Stimulated activated CD8-positive, alpha-beta memory T cell treated with anti-CD3 and anti-CD28 coated beads, Interleukin-15, amount 100 ng/mL, for 24 hours (primary cell): ENCODE data around the gene CHERP.
A peak's percentile ranks its signal among the peaks of the same experiment; 100 is the strongest.
"Not testable (repeated sequence)": the region's sequence is repeated elsewhere in the genome, so short reads cannot be mapped to it uniquely, and the experiment has no call there.

Experiments
- DNase-seq: peaks from one replicate; pipeline ENCODE4 v3.0.0-alpha.2; 2020; ENCODE audit warnings: low read depth

Gene CHERP

DNA sequence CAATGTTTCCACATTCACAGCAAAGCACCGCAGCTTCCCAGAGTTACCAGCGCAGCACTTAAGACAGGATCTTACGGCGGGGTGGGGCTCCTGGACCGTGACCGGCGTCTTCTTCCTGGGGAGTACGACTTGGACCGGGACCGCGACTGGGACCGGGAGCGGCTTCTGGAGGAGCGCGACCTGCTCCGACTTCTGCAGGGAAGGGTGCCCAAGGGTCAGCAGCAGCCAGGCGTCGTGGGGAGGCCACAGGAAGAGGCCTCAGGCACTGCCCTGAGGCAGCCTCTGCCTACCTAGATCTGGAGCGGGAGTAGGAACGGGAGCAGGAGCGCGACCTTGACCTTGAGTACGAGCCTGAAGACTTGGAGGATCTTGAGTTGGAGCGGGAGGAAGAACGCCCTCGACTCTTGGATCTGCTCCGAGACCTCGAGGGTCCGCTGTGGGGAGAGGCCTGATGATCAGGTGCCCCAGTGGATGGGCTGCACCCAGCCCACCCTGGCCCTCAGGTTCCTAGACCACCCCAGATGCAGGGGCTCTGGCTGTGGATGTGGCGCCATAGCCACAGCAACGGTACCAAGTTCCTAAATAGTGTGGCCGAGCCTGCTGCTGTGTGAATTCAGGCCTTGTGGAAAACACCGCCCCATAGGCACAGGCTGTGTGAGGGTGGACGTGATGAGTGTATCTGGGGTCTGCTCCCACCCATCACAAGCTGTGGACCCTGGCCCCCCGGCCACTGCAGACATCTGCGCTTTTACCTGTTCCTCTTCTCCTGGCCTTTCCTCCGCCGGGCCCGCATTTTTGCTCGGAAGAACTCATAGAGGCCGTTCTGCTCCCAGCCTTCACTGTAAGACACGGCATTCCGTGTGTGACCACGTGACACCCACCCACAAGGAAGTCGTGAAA, 21.9 kb downstream of the CHERP start:
- no peak for DNase-seq

- no peak for DNase-seq
Measured at GRCh38 chr19:16519230-16519687, 23.0 kb downstream of the CHERP start.

DNA sequence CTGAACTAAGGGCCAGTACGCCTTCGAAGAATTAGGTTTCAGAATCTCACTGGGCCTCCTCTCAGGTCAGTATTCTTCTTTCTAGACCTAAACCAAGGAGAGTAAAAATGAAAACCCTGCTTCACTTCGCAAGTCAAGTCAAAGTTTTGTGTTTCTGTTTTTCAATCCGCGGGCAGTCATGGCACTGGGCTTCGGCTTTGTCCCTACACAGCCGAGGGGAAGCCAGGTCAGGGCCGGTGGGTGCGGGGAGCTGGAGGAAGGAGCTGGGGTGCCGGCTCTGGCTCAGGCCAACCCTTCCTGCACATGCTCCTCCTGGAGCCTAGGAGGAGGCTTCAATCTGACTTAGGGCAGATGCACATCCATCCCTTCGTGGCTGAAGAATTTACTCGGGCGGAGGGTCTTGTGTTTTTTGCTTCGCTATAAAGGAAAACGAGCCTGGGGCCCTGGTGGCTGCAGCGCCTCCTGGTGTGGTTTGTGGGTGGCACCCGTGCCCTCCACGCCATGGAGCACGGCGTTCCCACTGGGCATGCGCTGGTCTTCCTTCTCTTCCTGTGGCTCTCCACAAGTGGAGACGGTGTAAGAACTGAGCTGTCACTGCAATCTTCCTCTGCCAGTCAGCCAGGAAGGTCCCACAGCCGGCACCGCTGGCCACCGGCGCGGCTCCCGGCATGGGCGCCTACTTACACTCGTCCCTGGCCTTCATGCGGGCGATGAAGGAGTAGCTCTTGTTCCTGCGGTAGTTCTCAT, 23.6 kb downstream of the CHERP start:
- DNase-seq, result no peak

- DNase-seq, result no peak
Measured at GRCh38 chr19:16518061-16518460, 24.2 kb downstream of the CHERP start.

GRCh38 chr19:16516923-16517610, 25.2 kb downstream of the CHERP start:
- DNase-seq, result no peak

DNA sequence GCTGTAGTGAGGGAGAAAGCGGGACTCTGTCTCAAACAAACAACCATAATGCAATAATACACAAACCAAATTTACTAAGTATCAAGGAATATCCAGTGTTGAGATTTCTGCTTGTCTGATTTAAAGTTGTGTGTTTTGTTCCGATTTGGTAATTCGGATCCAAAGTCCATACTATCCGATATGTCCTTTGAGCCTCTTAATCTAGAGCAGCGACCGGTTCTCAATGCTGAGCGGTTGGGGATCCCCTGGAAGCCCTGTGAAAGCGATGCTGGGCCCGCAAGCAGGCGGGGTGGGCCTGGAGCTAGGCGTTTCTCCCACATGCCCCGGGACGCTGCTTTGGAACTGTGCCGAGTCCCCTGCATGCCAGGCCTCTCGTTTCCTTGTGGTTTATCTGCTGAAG, 25.9 kb downstream of the CHERP start:
- DNase-seq, result no peak

DNA sequence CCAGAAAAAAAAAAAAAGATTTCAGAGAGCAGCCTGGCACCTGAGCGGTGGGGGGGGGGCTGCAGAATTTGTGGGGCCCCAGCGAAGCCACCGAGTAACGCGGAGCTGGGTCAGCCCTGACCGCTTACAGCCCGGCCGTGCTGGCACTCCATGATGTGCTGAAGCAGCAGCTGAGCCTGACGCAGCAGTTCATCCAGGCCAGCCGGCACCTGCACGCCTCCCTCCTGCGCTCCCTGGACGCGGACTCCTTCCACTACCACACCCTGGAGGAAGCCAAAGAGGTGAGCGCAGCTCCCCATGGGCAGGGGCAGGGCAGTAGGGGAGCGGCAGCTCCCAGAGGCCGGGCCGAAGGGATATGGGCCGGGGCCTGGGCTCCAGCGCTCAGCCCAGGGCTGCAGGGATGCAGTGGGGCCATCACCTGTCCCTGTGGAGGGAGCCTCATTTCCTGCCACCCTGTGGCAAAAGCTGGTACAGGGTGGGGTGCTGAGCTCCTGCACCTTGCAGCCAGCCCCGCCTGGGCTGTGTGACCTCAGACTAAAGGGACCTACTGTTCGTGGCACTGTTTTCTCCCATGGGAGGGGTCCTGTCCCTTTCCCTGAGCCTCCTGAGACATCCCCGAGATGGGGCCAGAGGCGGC, 27.7 kb downstream of the CHERP start:
- DNase-seq, result no peak

GRCh38 chr19:16512611-16513010, 29.6 kb downstream of the CHERP start:
- not testable (repeated sequence) for DNase-seq

- DNase-seq, result no peak
Measured at GRCh38 chr19:16509141-16510061, 32.8 kb downstream of the CHERP start.

GRCh38 chr19:16508546-16508945, 33.7 kb downstream of the CHERP start:
- no peak for DNase-seq

GRCh38 chr19:16506961-16507360, 35.3 kb downstream of the CHERP start:
- no peak for DNase-seq

- not testable (repeated sequence) for DNase-seq
Measured at GRCh38 chr19:16506161-16506560, 36.1 kb downstream of the CHERP start.

DNA sequence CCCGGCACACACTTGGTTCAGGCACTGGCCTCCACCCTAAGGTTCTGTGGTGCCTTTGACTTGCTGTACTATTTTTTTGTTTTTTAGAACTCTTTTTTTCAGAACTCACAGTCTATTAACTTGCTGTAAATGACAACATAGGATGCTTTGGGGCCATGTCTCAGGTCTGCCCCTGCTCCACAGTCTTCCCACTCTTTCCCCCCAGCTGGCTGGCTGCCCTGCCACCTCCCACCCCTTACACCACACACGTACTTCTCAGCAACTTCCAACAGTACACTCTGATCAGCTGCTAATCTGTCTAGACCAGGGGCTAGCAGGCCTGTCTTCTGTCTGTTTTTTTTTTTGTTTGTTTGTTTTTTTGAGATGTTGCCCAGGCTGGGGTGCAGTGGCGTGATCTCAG, 38.0 kb downstream of the CHERP start:
- DNase-seq, result no peak

- DNase-seq, result no peak
Measured at GRCh38 chr19:16497837-16498236, 44.4 kb downstream of the CHERP start.

DNA sequence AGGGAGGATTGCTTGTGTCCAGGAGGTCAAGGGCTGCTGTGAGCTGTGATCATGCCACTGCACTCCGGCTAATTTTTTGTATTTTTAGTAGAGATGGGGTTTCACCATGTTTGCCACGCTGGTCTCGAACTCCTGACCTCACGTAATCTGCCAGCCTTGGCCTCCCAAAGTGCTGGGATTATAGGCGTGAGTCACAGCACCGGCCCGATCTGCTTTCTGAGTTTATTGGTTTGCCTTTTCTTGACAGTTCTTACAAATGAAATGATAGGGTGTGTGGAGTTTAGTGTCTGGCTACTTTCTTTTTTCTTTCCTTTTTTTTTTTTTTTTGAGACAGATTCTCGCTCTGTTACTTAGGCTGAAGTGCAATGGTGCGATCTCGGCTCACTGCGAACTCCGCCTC, 45.2 kb downstream of the CHERP start:
- DNase-seq, result no peak

GRCh38 chr19:16496613-16496983, 45.6 kb downstream of the CHERP start:
- no peak for DNase-seq

DNA sequence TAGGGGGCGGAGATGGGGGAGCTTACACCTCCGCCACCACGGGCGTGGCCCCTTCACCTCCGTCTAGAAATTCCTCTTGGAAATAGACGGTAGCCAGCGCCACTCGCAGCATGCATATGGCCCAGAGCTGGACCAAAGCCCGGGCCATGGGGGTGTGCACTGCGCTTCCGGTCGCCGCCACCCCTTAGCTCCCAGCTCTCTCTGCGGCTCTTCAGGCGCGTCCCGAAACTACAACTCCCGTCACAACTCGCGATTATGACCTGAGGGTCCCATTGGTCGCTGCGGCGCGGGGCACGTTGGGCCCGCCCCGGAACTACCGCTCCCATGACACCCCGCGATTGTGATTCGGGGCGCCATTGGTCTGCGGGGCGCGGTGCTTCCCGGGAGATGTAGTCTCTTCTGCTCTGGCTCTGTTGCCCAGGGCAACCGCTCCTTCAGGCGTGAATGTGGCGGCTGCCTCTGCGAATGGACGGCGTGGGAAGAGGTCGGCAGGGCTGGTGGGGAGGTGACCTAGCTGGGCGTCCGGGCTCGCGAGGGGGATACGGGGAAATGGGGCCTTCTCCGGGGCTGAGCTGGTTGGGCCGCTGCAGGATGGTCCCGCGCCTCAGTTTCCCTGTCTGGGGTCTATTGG, 46.1 kb downstream of the CHERP start, which contains the start of the genes C19orf44 and CALR3:
TSS of gene C19orf44 (plus strand) at position 413 of the 631 bp plus-strand sequence. CDS start 4,399 bp downstream, outside the sequence.
TSS of gene CALR3 (minus strand) at position 186 of the 631 bp plus-strand sequence. CDS start at position 148, 38 bp downstream.
- DNase-seq, result peak; percentile 87

DNA sequence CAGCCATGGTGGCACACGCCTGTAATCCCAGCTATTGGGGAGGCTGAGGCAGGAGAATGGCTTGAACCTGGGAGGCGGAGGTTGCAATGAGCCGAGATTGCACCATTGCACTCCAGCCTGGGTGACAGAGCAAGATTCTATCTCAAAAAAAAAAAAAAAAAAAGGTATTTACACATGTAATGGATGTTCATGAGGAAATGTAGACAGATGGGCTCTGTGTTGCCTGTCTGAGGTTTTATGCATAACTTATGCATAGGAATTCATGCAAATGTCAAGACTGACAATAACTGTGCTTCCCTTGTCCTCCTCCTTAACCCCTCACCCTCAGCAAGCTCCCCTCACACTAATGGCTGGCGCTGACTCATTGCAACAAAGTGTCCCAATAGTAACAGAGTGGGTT, 55.8 kb downstream of the CHERP start:
- DNase-seq, result not testable (repeated sequence)

DNA sequence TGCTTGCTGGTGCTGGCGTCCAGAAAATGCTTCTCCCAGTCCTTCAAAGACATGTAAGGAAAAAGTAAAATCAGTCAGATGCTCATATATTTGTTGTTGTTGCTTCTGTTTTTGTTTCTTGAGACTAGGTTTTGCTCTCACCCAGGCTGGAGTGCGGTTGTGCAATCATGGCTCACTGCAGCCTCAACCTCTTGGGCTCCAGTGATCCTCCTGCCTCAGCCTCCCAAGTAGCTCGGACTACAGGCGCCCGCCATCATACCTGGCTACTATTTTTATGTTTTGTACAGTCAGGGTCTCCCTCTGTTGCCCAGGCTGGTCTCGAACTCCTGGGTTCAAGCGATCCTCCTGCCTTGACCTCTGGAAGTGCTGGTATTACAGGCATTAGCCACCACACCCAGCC, 59.5 kb downstream of the CHERP start:
- no peak for DNase-seq

DNA sequence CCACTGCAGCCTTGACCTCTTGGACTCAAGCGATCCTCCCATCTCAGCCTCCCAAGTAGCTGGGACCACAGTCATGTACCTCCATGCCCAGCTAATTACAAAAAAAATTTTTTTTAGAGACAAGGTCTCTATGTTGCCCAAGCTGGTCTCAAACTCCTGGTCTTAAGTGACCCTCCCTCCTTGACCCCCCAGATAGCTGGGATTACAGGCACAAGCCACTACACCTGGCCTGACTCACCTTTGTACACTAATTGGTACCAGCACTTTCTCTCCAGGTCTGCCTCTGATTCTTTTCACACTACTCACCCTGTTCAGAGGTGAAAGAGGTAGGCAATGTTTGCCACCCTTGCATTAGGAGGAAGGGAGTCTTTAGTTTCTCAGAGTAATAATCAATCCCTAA, 64.9 kb downstream of the CHERP start:
- no peak for DNase-seq
